Neural cell (in vitro differentiated cells): ENCODE data around the gene NHERF2.

Source experiments
- CTCF ChIP-seq: fragments of 450-650 bp; IDR thresholded peaks from 2 replicates; pipeline ENCODE4 v1.5.1; 2014; ENCODE audit warnings: antibody characterized with exemption, mild to moderate bottlenecking, moderate library complexity; ENCODE audit not compliant: poor library complexity, severe bottlenecking
- EP300 ChIP-seq: fragments of 450-650 bp; conservative IDR thresholded peaks from 2 replicates; pipeline ENCODE4 v1.6.1; 2014; ENCODE audit warnings: antibody characterized with exemption, mild to moderate bottlenecking, moderate library complexity; ENCODE audit not compliant: poor library complexity, severe bottlenecking
- EZH2 ChIP-seq: fragments of 200-600, 300-800 bp; shearing (Covaris generic), sonication (generic); IDR thresholded peaks from 2 replicates; pipeline ENCODE4 v1.6.1; 2014; ENCODE audit warnings: antibody characterized with exemption, low read length, borderline replicate concordance, mild to moderate bottlenecking; ENCODE audit not compliant: insufficient read depth, poor library complexity, severe bottlenecking
- REST ChIP-seq: IDR thresholded peaks from 2 replicates; pipeline ENCODE4 v1.6.1; 2012; ENCODE audit warnings: borderline replicate concordance

- TF ChIP-seq REST (no peak), EP300 (no peak), EZH2 (no peak), CTCF (no peak)
Measured at GRCh38 chr16:2037647-2038381, 11.1 kb downstream of the NHERF2 start.
